ENCODE measurements around the gene TIMM8B. TPM values are rescaled to one million over a fixed set of nuclear protein-coding genes. Genes with fewer than 3 reads are reported as not detected.
A peak's percentile ranks its signal among the peaks of the same experiment; 100 is the strongest.
"Not testable (repeated sequence)": the region's sequence is repeated elsewhere in the genome, so short reads cannot be mapped to it uniquely, and the experiment has no call there.

TIMM8B gene
- total RNA-seq, 1 experiment from 2014 or later: 99.6 TPM

- TF ChIP-seq, protein P1, sequence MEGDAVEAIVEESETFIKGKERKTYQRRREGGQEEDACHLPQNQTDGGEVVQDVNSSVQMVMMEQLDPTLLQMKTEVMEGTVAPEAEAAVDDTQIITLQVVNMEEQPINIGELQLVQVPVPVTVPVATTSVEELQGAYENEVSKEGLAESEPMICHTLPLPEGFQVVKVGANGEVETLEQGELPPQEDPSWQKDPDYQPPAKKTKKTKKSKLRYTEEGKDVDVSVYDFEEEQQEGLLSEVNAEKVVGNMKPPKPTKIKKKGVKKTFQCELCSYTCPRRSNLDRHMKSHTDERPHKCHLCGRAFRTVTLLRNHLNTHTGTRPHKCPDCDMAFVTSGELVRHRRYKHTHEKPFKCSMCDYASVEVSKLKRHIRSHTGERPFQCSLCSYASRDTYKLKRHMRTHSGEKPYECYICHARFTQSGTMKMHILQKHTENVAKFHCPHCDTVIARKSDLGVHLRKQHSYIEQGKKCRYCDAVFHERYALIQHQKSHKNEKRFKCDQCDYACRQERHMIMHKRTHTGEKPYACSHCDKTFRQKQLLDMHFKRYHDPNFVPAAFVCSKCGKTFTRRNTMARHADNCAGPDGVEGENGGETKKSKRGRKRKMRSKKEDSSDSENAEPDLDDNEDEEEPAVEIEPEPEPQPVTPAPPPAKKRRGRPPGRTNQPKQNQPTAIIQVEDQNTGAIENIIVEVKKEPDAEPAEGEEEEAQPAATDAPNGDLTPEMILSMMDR (conservative IDR thresholded peaks at IDR 0.05; ENCODE audit: low read depth, low read length): no peak
- TF ChIP-seq EZH2 (IDR thresholded peaks at IDR 0.05; ENCODE audit: borderline replicate concordance, low read depth, low read length, poor library complexity, severe bottlenecking): no peak
- CTCF ChIA-PET: no interaction called here
Measured at GRCh38 chr11:112049777-112050176, 36.8 kb downstream of the TIMM8B start.

GRCh38 chr11:112048256-112048655 is 38.3 kb downstream of the TIMM8B start:
- H3K9me3 ChIP-seq (ENCODE audit: low read depth, low read length, poor library complexity, severe bottlenecking); H3K27me3 ChIP-seq (replicated peaks; ENCODE audit: insufficient read depth, low read depth, low read length, poor library complexity); H3K27ac ChIP-seq (ENCODE audit: low read depth, low read length, poor library complexity, severe bottlenecking); BruUV-seq (replicated peaks); intact Hi-C loops (cut with micrococcal nuclease; ENCODE audit: unreplicated experiment); DNase-seq (ENCODE audit: low spot score); H3K4me3 ChIP-seq (ENCODE audit: low read depth, low read length, poor library complexity, severe bottlenecking): not testable (repeated sequence)
- CTCF ChIA-PET: interaction anchor here (0.6 to 0.7 kb wide), 5 partner anchors 20 to 226 kb away, joined by 3 to 6 read pairs (median 5); no protein-coding TSS in a partner anchor
- POLR2A ChIA-PET (ENCODE audit: low non-redundant PET): interaction anchor here (0.6 to 0.7 kb wide), 2 partner anchors 31 to 185 kb away, joined by 4 to 10 read pairs; no protein-coding TSS in a partner anchor
- Histone ChIP-seq H3K36me3 (ENCODE audit: insufficient read depth, low read length, poor library complexity, severe bottlenecking) (peaks cover 72% of the 10 kb centered on the region), H3K4me1 (ENCODE audit: insufficient read depth, low read length, poor library complexity, severe bottlenecking) (peaks cover 21% of the 10 kb centered on the region)

More at GRCh38 chr11:112049777-112050176, 36.8 kb downstream of the TIMM8B start:
- POLR2A ChIA-PET (ENCODE audit: low non-redundant PET): no interaction called here
- intact Hi-C loops (cut with micrococcal nuclease; ENCODE audit: unreplicated experiment): no loop called here
- Histone ChIP-seq H3K36me3 (ENCODE audit: insufficient read depth, low read length, poor library complexity, severe bottlenecking) (peaks cover 71% of the 10 kb centered on the region), H3K4me3 (ENCODE audit: low read depth, low read length, poor library complexity, severe bottlenecking) (no peak overlapping the region), H3K27me3 (replicated peaks; ENCODE audit: insufficient read depth, low read depth, low read length, poor library complexity) (no peaks in the 10 kb centered on the region), H3K4me1 (ENCODE audit: insufficient read depth, low read length, poor library complexity, severe bottlenecking) (peaks cover 21% of the 10 kb centered on the region), H3K27ac (ENCODE audit: low read depth, low read length, poor library complexity, severe bottlenecking) (peak overlapping the region; percentile 48), H3K9me3 (ENCODE audit: low read depth, low read length, poor library complexity, severe bottlenecking) (no peaks in the 10 kb centered on the region)
- no TSS peak for BruUV-seq (replicated peaks)
- DNase-seq (ENCODE audit: low spot score): no peak

GRCh38 chr11:112046647-112047046 is 39.9 kb downstream of the TIMM8B start:
- Histone ChIP-seq H3K36me3 (ENCODE audit: insufficient read depth, low read length, poor library complexity, severe bottlenecking) (peaks cover 56% of the 10 kb centered on the region), H3K4me1 (ENCODE audit: insufficient read depth, low read length, poor library complexity, severe bottlenecking) (peaks cover 24% of the 10 kb centered on the region)
- BruUV-seq (replicated peaks); H3K4me3 ChIP-seq (ENCODE audit: low read depth, low read length, poor library complexity, severe bottlenecking); H3K27me3 ChIP-seq (replicated peaks; ENCODE audit: insufficient read depth, low read depth, low read length, poor library complexity); H3K9me3 ChIP-seq (ENCODE audit: low read depth, low read length, poor library complexity, severe bottlenecking); POLR2A ChIA-PET (ENCODE audit: low non-redundant PET); DNase-seq (ENCODE audit: low spot score); H3K27ac ChIP-seq (ENCODE audit: low read depth, low read length, poor library complexity, severe bottlenecking); intact Hi-C loops (cut with micrococcal nuclease; ENCODE audit: unreplicated experiment); CTCF ChIA-PET: not testable (repeated sequence)

GRCh38 chr11:112044961-112045360 is 41.6 kb downstream of the TIMM8B start:
- Histone ChIP-seq H3K4me1 (ENCODE audit: insufficient read depth, low read length, poor library complexity, severe bottlenecking) (peaks cover 11% of the 10 kb centered on the region), H3K9me3 (ENCODE audit: low read depth, low read length, poor library complexity, severe bottlenecking) (no peaks in the 10 kb centered on the region), H3K27ac (ENCODE audit: low read depth, low read length, poor library complexity, severe bottlenecking) (no peak overlapping the region), H3K36me3 (ENCODE audit: insufficient read depth, low read length, poor library complexity, severe bottlenecking) (peaks cover 59% of the 10 kb centered on the region), H3K4me3 (ENCODE audit: low read depth, low read length, poor library complexity, severe bottlenecking) (no peak overlapping the region), H3K27me3 (replicated peaks; ENCODE audit: insufficient read depth, low read depth, low read length, poor library complexity) (no peaks in the 10 kb centered on the region)
- no peak for TF ChIP-seq EZH2 (IDR thresholded peaks at IDR 0.05; ENCODE audit: borderline replicate concordance, low read depth, low read length, poor library complexity, severe bottlenecking)
- TF ChIP-seq, protein P1 (conservative IDR thresholded peaks at IDR 0.05; ENCODE audit: low read depth, low read length): no peak
- POLR2A ChIA-PET (ENCODE audit: low non-redundant PET): no interaction called here
- DNase-seq (ENCODE audit: low spot score): no peak
- intact Hi-C loops (cut with micrococcal nuclease; ENCODE audit: unreplicated experiment): no loop called here
- CTCF ChIA-PET: no interaction called here
- no TSS peak for BruUV-seq (replicated peaks)
